GM10847 (cell line): ENCODE results near the gene RGL3.

Experiments
- POLR2A ChIP-seq: IDR thresholded peaks from 2 replicates; pipeline ENCODE4 v1.6.1; 2011; ENCODE audit not compliant: insufficient read length; ENCODE audit errors: extremely low read depth

RGL3 gene

DNA sequence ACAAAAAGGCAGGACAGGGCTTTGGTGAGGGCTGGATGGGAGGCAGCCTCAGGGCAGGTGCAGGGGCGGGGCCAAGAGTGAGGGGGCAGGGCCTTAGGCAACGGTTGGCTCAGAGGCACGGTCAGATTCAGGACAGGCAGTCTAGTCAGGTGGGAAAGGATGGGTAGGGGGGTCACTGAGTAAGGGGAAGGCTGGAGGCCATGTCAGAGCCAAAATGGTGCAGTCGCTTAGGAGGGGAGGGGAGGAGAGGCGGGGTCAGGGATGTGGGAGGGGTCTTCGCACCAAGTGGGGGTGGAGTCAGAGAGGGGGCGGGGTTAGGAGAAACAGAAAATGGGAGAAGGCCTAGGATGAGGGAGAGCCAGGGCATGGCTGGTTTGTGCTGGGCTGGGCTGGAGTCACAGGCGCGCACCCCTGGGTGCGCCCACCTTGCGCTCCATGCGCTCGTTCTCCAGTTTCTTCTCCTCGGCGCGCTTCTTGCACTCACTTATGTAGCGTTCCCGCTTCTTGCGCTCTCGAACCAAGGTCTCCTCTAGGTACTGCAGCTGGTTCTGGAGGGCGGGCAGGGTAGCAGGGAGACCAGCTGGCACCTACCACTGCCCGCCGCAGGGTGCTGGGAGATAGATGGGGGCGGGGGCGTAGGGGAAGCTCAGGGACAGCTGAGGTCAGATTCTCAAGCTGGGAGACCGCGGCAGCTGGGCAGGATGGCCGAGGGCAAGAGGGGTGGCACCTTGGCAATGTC lies 6.8 kb upstream of the RGL3 start:
- TF ChIP-seq POLR2A: no peak

DNA sequence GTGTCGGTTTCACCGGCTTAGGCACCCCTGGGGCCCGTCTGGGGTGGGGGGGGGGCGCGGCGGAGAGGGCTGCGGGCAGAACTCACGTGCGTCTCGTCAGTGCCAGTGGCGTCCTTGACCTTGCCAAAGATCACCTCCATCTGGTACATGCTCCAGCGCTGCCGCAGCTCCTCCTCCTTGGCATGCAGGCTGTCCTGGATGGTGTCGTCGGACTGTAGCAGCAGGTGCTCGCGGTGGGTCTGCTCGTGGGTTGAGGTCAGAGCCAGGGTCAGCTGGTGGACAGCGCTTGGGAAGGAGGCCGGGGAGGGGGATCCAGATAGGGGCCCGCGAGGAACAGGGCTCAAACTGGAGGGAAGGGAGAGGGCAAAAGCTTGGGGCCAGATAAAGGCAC lies 4.7 kb upstream of the RGL3 start:
- no peak for TF ChIP-seq POLR2A

DNA sequence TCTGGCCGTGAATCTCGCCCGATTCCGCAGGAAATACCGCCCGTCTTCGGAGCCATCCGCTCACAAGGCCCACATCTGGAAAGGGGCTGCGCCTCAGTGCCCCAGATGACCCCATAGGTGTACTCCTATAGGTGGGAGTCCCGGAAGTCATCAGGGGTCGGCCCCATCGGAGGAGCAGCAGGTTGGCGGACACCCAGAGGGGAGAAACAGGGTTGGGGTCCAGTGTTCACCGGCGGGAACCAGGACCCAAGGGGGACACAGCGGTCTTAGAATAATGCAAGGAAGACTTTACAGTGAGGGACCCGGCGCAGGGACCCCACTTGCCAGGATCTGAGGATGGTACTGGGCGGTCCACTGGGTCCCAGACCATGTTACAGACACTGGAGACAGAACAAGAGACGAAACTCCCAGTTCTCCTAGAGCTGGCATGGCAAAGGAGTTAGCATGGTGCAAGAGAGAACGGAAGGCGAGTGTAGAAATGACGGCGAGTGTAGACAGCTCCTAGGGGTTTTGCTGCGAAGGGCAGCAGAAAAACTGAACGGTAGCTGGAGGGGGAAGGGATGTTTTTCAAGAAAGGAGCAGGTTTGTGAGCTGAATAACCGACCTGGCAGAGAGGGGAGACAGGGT lies 4.2 kb upstream of the RGL3 start:
- no peak for TF ChIP-seq POLR2A

DNA sequence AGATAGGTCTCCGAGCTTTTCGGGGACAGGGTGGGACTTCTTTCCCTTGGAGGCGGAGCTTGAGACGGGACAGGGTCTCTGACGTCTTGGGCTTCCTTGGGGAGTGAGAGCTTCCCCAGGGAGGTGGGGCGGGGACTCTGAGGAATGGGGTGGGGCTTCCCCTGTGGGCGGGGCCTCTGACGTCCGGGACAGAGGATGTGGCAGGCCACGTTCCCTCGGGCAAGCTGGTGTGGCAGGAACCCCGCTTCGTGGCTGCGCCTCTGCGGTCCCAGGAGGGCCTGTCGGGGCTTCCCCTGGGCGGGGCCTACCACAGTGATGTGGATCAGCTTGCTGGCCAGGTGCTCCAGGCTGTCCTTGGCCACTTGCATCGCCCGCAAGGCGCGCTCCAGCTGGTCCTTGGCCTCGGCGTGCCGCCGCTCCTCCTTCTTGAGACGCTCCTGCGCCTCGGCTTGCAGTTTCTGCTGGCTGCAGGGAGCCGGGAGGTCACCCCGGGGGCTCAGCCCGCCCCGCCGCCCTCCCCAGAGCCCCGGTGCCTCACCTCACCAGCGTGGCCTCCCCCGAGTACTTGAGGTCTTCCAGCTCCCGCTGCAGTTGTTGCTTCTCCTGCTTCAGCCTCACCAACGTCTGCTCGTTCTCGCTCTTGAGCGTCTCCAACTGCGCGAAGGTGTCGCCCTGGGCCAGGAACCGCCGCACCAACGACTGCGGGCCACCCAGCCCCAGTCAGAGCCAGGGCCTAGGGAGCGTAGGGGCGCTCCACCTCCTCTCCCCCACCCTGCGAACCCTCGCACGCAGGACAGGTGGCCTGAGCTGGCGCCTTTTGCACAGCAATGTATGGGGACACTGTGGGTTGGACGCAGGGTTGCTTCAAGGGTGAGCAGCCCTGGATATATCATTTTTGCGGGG lies 3.3 kb upstream of the RGL3 start:
- no peak for TF ChIP-seq POLR2A

DNA sequence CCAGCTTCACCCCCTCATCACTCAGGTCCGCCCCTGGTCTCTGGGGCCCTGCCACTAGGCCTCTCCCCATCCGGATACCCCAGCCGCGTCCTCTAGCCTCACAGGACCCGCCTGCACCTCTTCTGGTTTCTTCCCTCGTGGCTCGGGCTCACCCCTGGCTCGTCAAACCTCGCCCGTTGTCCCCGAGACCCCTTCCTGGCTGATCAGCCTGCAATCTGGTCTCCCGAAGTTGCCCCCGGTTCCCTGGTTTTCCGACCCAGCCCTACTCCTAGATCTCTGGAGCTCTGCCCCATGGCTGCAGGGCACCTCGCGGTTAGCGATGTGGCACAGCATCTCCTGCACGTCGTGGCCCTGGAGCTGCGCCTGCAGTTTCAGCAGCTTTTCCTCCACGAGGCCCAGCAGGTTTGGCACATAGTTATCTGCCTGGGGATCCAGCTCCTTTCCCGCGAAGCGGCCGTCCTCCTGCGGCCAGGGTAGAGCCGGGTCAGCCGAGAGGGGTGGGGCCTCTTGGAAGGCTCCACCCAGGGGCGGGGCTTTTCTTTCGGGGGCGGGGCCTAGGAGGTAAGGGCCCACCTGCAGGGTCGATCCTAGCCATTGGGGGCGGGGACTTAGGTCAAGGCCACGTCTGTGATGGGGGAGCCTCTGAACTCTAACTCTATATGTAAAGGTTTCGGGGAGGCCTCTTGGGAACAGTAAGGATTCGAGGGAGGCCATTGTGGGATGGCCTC lies 2.4 kb upstream of the RGL3 start:
- no peak for TF ChIP-seq POLR2A

DNA sequence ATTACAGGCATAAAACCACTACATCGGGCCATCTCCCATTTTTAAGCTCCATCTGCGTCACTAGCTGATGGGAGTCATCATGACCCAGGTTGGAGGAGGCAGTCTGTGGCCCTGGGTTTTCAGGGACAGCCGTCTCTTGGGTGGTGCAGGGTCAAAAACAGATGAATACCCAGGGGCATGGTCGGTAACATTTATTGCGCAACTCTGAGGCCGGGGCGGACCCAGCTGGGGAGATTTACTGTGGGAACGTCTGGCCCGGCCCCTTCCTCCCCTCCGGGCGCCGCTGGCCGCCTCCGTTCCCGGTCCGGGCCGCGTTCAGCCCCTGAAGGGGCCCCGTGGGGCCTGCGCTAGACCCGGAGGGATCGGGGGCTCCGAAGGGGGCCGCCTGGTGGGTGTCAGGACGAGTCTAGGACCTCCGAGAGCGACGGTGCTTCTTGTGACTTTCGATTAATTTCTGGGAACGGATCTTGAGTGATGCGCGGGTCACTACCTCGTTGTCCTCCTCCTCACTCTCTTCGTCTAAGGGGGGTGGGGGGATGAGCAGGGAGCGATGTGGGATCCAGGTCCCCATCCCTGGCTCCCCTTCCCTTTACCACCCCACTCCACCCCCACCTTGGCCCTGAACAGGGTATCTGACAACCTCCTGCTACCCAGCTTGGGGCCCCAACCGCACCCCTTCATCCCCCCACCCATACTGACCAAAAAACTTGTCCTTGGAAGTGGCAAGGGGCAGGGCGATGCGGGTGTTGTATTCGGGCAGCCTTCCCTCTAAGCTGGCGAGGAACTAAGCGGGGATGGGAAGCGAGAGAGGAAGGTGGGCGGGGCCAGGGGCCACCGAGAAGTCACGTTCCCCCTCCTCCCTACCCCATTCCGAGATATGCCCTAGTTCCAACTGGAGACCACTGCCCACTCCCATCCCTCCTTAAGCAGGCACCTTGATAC lies 1.6 kb upstream of the RGL3 start:
- no peak for TF ChIP-seq POLR2A

DNA sequence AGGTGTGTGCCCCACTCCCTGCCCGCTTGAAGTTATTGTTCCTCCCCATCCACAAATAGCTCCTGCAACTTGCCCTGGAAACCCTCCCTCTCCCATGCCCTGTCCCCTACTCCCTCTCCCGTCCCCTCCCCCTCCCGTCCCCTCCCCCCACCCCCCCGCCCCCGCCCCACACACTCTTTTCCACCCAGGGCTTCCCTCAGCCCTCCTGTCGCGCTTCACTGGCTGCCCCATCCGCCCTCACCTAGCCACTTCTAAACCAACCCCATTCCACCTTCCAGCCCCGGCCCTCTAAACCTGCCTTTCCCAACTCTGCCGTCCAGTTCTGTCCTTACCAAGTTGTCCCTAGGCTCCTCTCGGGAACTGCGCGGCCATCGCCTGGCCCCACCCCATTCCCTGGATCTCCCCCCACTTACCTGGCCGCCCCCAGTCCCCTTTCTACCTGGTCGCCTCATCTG lies 993 bp downstream of the RGL3 start:
- TF ChIP-seq POLR2A: no peak

DNA sequence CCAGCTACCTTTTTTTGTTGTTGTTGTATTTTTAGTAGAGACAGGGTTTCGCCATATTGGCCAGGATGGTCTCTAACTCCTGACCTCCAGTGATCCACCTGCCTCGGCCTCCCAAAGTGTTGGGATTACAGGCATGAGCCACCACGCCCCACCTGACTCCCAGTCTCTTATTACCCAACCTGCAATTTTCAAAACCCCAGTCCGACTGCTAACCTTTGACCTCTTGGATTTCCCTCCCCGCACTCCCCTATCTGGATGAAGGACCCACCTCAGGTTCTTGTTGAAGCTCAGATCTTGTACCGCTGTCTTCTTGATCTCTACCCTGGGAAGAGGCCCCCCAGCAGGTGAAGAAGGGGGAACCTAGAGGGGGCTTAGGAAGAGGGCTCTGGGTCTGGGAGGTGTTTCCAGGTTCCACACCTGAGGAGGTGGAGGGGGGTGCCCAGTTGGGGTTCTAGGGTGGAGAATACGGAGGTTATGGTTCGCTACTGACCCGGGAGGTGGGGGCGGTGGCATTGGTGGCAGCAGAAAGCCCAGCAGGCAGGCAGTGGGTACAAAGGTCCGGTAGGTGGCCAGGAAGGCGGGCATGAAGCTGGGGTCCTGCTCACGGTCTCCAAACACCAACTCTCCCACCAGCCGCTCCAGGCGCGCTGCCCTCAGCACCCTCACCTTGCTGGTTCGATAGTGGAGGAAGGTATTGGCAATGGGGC lies 2.6 kb downstream of the RGL3 start:
- no peak for TF ChIP-seq POLR2A

DNA sequence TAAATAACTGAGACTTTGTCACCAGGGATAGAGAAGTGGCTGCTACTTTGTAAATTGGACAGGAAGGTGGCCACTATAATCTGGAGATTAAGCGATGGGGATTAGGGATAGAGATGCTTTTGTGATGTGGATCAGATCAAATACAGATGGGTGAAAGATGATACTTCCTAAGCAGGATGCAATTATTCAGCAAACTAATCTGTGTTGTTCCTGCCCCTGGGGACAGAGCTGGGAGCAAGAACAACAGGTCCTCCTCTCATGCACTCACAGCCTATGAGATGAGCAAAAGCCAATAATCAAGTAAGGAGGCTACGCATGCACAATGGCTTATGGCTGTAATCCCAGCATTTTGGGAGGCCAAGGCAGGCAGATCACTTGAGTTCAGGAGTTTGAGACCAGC lies 4.6 kb downstream of the RGL3 start:
- TF ChIP-seq POLR2A: no peak

DNA sequence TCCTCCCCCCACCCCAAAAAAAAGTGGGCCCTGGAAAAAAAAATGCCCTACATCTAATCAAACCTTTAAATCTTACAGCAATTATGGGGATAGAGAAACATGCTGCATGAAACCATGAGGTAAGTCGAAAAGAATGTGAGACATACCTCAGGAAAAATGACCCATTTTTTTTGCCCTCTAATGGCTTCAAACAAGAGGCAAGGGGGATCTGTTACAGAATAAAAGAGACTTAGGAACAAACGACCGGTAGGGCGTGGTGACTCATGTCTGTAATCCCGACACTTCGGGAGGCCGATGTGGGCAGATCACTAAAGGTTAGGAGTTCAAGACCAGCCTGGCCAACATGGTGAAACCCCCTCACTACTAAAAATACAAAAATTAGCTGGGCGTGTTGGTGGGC lies 8.4 kb downstream of the RGL3 start:
- TF ChIP-seq POLR2A: no peak

DNA sequence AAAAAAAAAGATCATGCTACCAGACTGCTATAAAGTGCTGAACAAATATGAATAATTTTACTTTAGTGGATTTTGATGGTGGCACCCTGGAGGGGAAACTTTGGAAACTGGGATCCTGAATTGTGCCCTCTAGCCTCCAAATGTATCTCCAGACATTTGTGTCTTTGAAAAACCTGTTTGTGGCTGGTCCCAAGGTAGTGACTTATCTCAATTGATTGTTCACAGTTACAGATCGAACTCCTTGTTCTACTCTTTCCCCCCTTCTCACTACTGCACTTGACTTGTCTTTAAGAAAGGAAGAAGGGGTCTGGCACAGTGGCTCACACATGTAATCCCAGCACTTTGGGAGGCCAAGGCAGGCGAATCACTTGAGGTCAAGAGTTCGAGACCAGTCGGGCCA lies 10.5 kb downstream of the RGL3 start:
- TF ChIP-seq POLR2A: no peak

DNA sequence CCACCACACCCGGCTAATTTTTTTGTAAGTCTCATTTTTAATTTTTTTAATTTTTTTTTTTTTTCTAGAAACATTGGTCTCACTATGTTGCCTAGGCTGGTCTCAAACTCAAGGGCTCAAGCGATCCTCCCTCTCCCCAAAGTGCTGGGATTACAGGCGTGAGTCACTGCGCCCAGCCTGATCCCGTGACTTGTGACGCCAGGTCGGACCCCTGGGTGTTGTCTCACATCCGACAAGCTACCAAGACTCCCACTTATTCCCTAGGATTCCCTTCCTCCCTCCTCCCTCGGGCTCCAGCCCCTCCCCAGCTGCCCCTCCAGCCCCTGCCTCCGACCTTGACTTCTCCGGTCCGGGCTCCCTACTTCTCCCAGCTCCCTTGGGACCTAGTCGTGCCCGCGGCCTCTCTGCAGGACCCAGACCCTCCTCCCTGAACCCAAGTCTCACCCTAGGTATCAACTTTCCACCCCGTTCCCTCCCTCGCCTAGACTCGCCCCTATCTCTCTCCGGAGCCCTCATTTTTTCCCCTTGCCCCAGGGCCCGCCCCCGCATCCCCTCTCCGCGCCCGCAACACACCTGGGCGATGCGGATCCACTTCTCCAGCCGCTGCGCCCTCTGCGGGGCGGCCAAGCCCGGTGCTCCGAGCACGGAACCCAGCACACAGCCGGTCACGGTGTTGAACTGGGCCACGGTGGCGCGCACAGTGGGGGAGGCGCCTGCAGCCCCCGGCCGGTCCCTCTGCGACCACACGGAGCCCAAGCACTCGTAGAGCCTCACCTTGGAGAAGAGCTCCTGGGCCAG lies 13.1 kb downstream of the RGL3 start:
- no peak for TF ChIP-seq POLR2A
